PC-3 (cell line): ENCODE measurements around the gene TNRC6B. TPM values are rescaled to one million over a fixed set of nuclear protein-coding genes. Genes with fewer than 3 reads are reported as not detected.

Source experiments
- ATAC-seq: fragments of 200-7000 bp; cut with Tn5 transposase; 2 replicates; pipeline ENCODE4 v1.9.1; 2020; ENCODE audit warnings: mild to moderate bottlenecking, moderate library complexity
- BruUV-seq: library from RNA; stranded (reverse); fragments of 400-500 nt; replicated peaks from 2 replicates; lab custom pipeline; 2021; lab: Mats Ljungman, UMichigan
- CTCF ChIA-PET: fragments of 300-600 bp; sonication (Branson Sonifier 250); formaldehyde crosslinking; loops from one replicate; lab custom pipeline; 2022; ENCODE audit warnings: antibody characterized with exemption; lab: Charles Lee
- POLR2A ChIA-PET: fragments of 300-600 bp; sonication (Branson Sonifier 250); formaldehyde crosslinking; loops from one replicate; lab custom pipeline; 2022; ENCODE audit warnings: antibody characterized with exemption; ENCODE audit not compliant: unreplicated experiment; lab: Charles Lee
- DNase-seq: peaks from one replicate; pipeline ENCODE4 v3.0.0-alpha.2; 2015
- H2AFZ ChIP-seq: fragments of 300-600 bp; sonication (generic); 2 replicates; pipeline ENCODE4 v1.6.0; 2016; ENCODE audit warnings: antibody characterized with exemption, low read length
- H3F3A ChIP-seq: fragments of 300-600 bp; sonication (generic); one replicate; pipeline ENCODE4 v1.6.0; 2017; ENCODE audit warnings: antibody characterized with exemption, low read length, control low read depth, mild to moderate bottlenecking; ENCODE audit not compliant: unreplicated experiment
- H3K27ac ChIP-seq: fragments of 300-600 bp; sonication (generic); 2 replicates; pipeline ENCODE4 v1.5.1; 2016; ENCODE audit warnings: mild to moderate bottlenecking, low read length
- H3K27me3 ChIP-seq: fragments of 300-600 bp; sonication (generic); 2 replicates; pipeline ENCODE4 v1.6.1; 2016; ENCODE audit warnings: low read length, mixed read lengths
- H3K36me3 ChIP-seq: fragments of 300-600 bp; sonication (generic); 2 replicates; pipeline ENCODE4 v1.6.1; 2016; ENCODE audit warnings: low read depth, mixed run types, low read length, mixed read lengths
- H3K4me1 ChIP-seq: fragments of 300-600 bp; sonication (generic); 2 replicates; pipeline ENCODE4 v1.5.1; 2016; ENCODE audit warnings: low read length; ENCODE audit not compliant: insufficient read depth
- H3K4me2 ChIP-seq: fragments of 300-600 bp; sonication (generic); 2 replicates; pipeline ENCODE4 v1.6.0; 2016; ENCODE audit warnings: low read length
- H3K4me3 ChIP-seq: fragments of 300-600 bp; sonication (generic); 2 replicates; pipeline ENCODE4 v1.5.1; 2016; ENCODE audit warnings: mild to moderate bottlenecking, low read length, mixed read lengths
- H3K79me2 ChIP-seq: fragments of 300-600 bp; sonication (generic); 2 replicates; pipeline ENCODE4 v1.6.1; 2017; ENCODE audit warnings: low read length, mixed read lengths
- H3K9ac ChIP-seq: fragments of 300-600 bp; sonication (generic); 2 replicates; pipeline ENCODE4 v1.6.0; 2016; ENCODE audit warnings: mild to moderate bottlenecking, low read length
- H3K9me2 ChIP-seq: fragments of 300-600 bp; sonication (generic); replicated peaks from 2 replicates; pipeline ENCODE4 v1.6.1; 2016; ENCODE audit warnings: mixed run types, low read length, mixed read lengths
- H3K9me3 ChIP-seq: fragments of 300-600 bp; sonication (generic); 2 replicates; pipeline ENCODE4 v1.6.1; 2016; ENCODE audit warnings: low read length, mixed read lengths
- H4K20me1 ChIP-seq: fragments of 300-600 bp; sonication (generic); 2 replicates; pipeline ENCODE4 v1.6.1; 2016; ENCODE audit warnings: low read length, mixed read lengths
- EZH2 ChIP-seq: fragments of 300-600 bp; sonication (generic); IDR thresholded peaks from one replicate; pipeline ENCODE4 v1.6.1; 2017; ENCODE audit warnings: antibody characterized with exemption, mild to moderate bottlenecking, low read length; ENCODE audit not compliant: unreplicated experiment
- EZH2phosphoT487 ChIP-seq: fragments of 300-600 bp; sonication (generic); IDR thresholded peaks from 2 replicates; pipeline ENCODE4 v1.6.1; 2018; ENCODE audit warnings: mild to moderate bottlenecking, antibody characterized with exemption, low read length, borderline replicate concordance
- intact Hi-C: fragments of 100-400 bp; cut with micrococcal nuclease; formaldehyde crosslinking; loops from 2 replicates; pipeline ENCODE4 v1.9.0; 2023
- total RNA-seq: library from RNA; depleted of rRNA; stranded (reverse); fragments of >200 nt; gene quantifications from 2 replicates; pipeline ENCODE4 v1.2.3, GENCODE V29; 2014
- TF ChIP-seq, protein P1 (sequence below): fragments of 300-600 bp; sonication (generic); conservative IDR thresholded peaks from 2 replicates; pipeline ENCODE4 v1.5.1; 2017; ENCODE audit warnings: antibody characterized with exemption, low read depth, mild to moderate bottlenecking, low read length

The TNRC6B gene
- total RNA-seq, 1 experiment from 2014 or later: 21.3 TPM

DNA sequence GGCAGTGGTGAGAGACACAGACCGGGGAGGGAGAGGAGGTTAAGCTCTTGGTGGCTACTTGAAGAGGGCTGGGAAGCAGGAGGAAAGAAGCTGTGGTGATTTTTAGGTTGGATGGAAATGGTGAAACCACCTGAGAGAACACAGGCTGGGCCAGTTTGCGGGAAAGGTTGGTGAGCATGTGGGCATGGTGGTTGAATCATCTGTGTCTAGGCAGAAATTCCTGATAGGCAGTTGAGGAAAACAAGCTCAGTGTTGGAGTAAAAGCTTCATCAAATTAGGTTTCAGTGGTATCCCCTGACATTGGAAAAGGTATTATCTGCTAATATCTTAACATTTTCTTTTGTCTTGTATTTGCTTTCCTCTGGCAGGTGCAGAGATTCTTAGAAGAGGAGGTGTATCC lies 188.3 kb downstream of the TNRC6B start:
- POLR2A ChIA-PET: no interaction called here
- Histone ChIP-seq H3K4me3 (no peak overlapping the region), H3K79me2 (peaks cover 3% of the 10 kb centered on the region), H3F3A (no peaks in the 10 kb centered on the region), H3K4me1 (no peaks in the 10 kb centered on the region), H3K9ac (no peak overlapping the region), H3K36me3 (peaks cover 32% of the 10 kb centered on the region; the same call in 1 of the 2 replicates), H3K27ac (no peak overlapping the region), H3K9me3 (no peaks in the 10 kb centered on the region), H3K9me2 (no peaks in the 10 kb centered on the region), H4K20me1 (no peaks in the 10 kb centered on the region), H2AFZ (no peak overlapping the region), H3K4me2 (no peak overlapping the region), H3K27me3 (no peaks in the 10 kb centered on the region)
- intact Hi-C loops: no loop called here
- CTCF ChIA-PET: no interaction called here
- TF ChIP-seq EZH2phosphoT487: no peak
- TF ChIP-seq, protein P1, sequence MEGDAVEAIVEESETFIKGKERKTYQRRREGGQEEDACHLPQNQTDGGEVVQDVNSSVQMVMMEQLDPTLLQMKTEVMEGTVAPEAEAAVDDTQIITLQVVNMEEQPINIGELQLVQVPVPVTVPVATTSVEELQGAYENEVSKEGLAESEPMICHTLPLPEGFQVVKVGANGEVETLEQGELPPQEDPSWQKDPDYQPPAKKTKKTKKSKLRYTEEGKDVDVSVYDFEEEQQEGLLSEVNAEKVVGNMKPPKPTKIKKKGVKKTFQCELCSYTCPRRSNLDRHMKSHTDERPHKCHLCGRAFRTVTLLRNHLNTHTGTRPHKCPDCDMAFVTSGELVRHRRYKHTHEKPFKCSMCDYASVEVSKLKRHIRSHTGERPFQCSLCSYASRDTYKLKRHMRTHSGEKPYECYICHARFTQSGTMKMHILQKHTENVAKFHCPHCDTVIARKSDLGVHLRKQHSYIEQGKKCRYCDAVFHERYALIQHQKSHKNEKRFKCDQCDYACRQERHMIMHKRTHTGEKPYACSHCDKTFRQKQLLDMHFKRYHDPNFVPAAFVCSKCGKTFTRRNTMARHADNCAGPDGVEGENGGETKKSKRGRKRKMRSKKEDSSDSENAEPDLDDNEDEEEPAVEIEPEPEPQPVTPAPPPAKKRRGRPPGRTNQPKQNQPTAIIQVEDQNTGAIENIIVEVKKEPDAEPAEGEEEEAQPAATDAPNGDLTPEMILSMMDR: no peak
- no peak for ATAC-seq
- BruUV-seq: no TSS peak
- no peak for DNase-seq

DNA sequence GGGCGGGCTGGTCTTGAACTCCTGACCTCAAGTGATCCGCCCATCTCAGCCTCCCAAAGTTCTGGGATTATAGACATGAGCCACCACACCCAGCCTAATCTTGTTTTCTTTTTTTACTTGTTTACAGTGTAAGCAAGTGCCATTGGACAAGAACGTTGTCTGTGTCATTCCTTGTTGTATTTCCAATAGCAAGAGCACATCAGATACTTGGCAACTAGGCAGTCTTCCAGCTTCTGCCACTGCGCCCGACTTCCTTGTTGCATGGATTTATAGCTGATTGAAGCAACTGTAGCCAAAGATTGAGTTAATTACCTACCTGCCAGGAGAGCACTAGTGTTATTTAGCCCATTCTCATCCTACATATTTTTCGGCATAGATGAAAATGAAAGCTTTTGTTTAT lies 189.6 kb downstream of the TNRC6B start:
- Histone ChIP-seq H3K36me3 (peaks cover 20% of the 10 kb centered on the region; the same call in 1 of the 2 replicates), H3K27ac (no peak overlapping the region), H3K4me2 (no peak overlapping the region), H3K4me3 (no peak overlapping the region), H3K9ac (no peak overlapping the region), H3K9me3 (no peaks in the 10 kb centered on the region), H4K20me1 (no peaks in the 10 kb centered on the region), H3K79me2 (peaks cover 14% of the 10 kb centered on the region), H3F3A (no peaks in the 10 kb centered on the region), H3K4me1 (no peaks in the 10 kb centered on the region), H2AFZ (no peak overlapping the region), H3K9me2 (no peaks in the 10 kb centered on the region), H3K27me3 (no peaks in the 10 kb centered on the region)
- ChIA-PET POLR2A (no interaction called here), CTCF (no interaction called here)
- ATAC-seq (no peak), DNase-seq (no peak)
- no TSS peak for BruUV-seq
- intact Hi-C loops: no loop called here
- TF ChIP-seq, protein P1: no peak
- TF ChIP-seq EZH2phosphoT487 (no peak), EZH2 (no peak)

DNA sequence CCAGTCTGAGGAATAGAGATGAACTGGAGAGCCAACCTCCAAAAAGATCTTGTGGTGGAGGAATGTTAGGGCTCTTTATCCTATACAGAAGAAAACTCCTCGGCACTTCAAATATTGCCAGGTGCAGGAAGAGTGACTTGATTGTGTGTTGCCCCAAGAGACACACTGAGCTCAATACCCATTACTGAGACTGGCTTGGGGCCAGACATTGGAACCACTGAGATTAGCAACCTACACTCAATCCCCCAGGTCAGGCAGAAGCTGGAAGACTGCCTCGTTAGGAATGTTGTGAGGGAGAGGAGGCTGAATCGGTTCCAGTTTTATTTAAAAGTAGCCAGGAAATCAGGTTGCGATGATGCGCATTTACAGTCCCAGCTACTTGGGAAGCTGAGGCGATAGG lies 190.3 kb downstream of the TNRC6B start:
- H3K9ac ChIP-seq: no peak overlapping the region
- no peak for TF ChIP-seq EZH2phosphoT487
- TF ChIP-seq EZH2: no peak
- TF ChIP-seq, protein P1: no peak
- DNase-seq (no peak), ATAC-seq (no peak)
- H3K9me3 ChIP-seq: no peaks in the 10 kb centered on the region
- H3K4me2 ChIP-seq: no peak overlapping the region
- intact Hi-C loops: no loop called here
- H3K9me2 ChIP-seq: no peaks in the 10 kb centered on the region
- POLR2A ChIA-PET: no interaction called here
- no peak overlapping the region for H2AFZ ChIP-seq
- peaks cover 13% of the 10 kb centered on the region; the same call in 1 of the 2 replicates for H3K36me3 ChIP-seq
- H3K79me2 ChIP-seq: peaks cover 21% of the 10 kb centered on the region
- H4K20me1 ChIP-seq: no peaks in the 10 kb centered on the region
- no TSS peak for BruUV-seq
- no peaks in the 10 kb centered on the region for H3K4me1 ChIP-seq
- CTCF ChIA-PET: no interaction called here
- H3K27ac ChIP-seq: no peak overlapping the region
- H3K4me3 ChIP-seq: no peak overlapping the region
- no peaks in the 10 kb centered on the region for H3F3A ChIP-seq
- H3K27me3 ChIP-seq: no peaks in the 10 kb centered on the region
